SU-DHL-6 (cell line): ENCODE results near the gene RIMBP2.

Experiments used
- CTCF ChIP-seq: fragments of 200-600 bp; sonication (generic); IDR thresholded peaks from one replicate; pipeline ENCODE4 v1.5.1; 2017; ENCODE audit warnings: antibody characterized with exemption, mild to moderate bottlenecking, low read length, moderate library complexity; ENCODE audit not compliant: insufficient read depth, poor library complexity, severe bottlenecking
- EZH2phosphoT487 ChIP-seq: fragments of 200-600 bp; sonication (generic), shearing (Covaris generic); conservative IDR thresholded peaks from 2 replicates; pipeline ENCODE4 v1.6.1; 2018; ENCODE audit warnings: mild to moderate bottlenecking, antibody characterized with exemption, low read length, moderate library complexity, mixed read lengths

GRCh38 chr12:130538343-130539095, 177.6 kb downstream of the RIMBP2 start:
- no peak for TF ChIP-seq CTCF
- no peak for TF ChIP-seq EZH2phosphoT487
